ENCODE measurements around the gene DLK2. TPM values are rescaled to one million over a fixed set of nuclear protein-coding genes. Genes with fewer than 3 reads are reported as not detected.
A peak's percentile ranks its signal among the peaks of the same experiment; 100 is the strongest.

DLK2 gene
- total RNA-seq, 3 donors from 2014 or later, result 3.6 to 8.9 TPM; not detected in 1

- no peaks in the 10 kb centered on the region for H3K9me3 ChIP-seq
Observed at GRCh38 chr6:43444036-43444435, 11.3 kb downstream of the DLK2 start.

GRCh38 chr6:43442935-43443334 is 12.4 kb downstream of the DLK2 start:
- intact Hi-C loops (cut with DNase I; ENCODE audit: low total_unique reads), result no loop called here
- Histone ChIP-seq H3K9me3 (no peaks in the 10 kb centered on the region), H3K4me3 (no peak overlapping the region), H3K27ac (no peak overlapping the region), H3K36me3 (no peaks in the 10 kb centered on the region), H3K4me1 (peaks cover 0 to 4% of the 10 kb centered on the region in 2 donors), H3K27me3 (no peaks in the 10 kb centered on the region)
- TF ChIP-seq POLR2A (IDR thresholded peaks at IDR 0.05) (no peak), POLR2AphosphoS5 (IDR thresholded peaks at IDR 0.05) (no peak)
- no peak for DNase-seq (ENCODE audit: low spot score in 2 of 2)

More at GRCh38 chr6:43444036-43444435, 11.3 kb downstream of the DLK2 start:
- no peaks in the 10 kb centered on the region for H3K36me3 ChIP-seq
- no peak overlapping the region for H3K27ac ChIP-seq
- no peak for TF ChIP-seq POLR2AphosphoS5 (IDR thresholded peaks at IDR 0.05)
- no peak for TF ChIP-seq POLR2A (IDR thresholded peaks at IDR 0.05)
- TF ChIP-seq CTCF (IDR thresholded peaks at IDR 0.05), result no peak
- H3K27me3 ChIP-seq, result no peaks in the 10 kb centered on the region
- intact Hi-C loops (cut with DNase I; ENCODE audit: low total_unique reads), result no loop called here
- no peak overlapping the region for H3K4me3 ChIP-seq
- H3K4me1 ChIP-seq, result no peaks in the 10 kb centered on the region
- DNase-seq (ENCODE audit: low spot score in 2 of 2), result no peak

- Histone ChIP-seq H3K9me3 (no peaks in the 10 kb centered on the region), H3K27me3 (no peaks in the 10 kb centered on the region), H3K36me3 (no peaks in the 10 kb centered on the region), H3K4me3 (no peak overlapping the region), H3K27ac (peak overlapping the region; percentile 49 to 86), H3K4me1 (peaks cover 0 to 23% of the 10 kb centered on the region in 2 donors)
- DNase-seq (ENCODE audit: low spot score in 2 of 2), result no peak
- intact Hi-C loops (cut with DNase I; ENCODE audit: low total_unique reads), result no loop called here
- TF ChIP-seq POLR2A (IDR thresholded peaks at IDR 0.05) (no peak), CTCF (IDR thresholded peaks at IDR 0.05) (no peak), POLR2AphosphoS5 (IDR thresholded peaks at IDR 0.05) (no peak)
Observed at GRCh38 chr6:43437700-43438099, 17.6 kb downstream of the DLK2 start.

- Histone ChIP-seq H3K4me3 (peak overlapping the region in 1 of 3 donors; percentile 13), H3K36me3 (no peaks in the 10 kb centered on the region), H3K9me3 (no peaks in the 10 kb centered on the region), H3K4me1 (peaks cover 0 to 23% of the 10 kb centered on the region in 2 donors), H3K27me3 (no peaks in the 10 kb centered on the region), H3K27ac (peak overlapping the region; percentile 83 to 86)
- intact Hi-C loops (cut with DNase I; ENCODE audit: low total_unique reads), result no loop called here
- peak in 1 of 2 donors; percentile 88 for DNase-seq (ENCODE audit: low spot score in 2 of 2)
- TF ChIP-seq CTCF (IDR thresholded peaks at IDR 0.05) (no peak), POLR2AphosphoS5 (IDR thresholded peaks at IDR 0.05) (peak; percentile 16 to 64 (median 23))
Observed at GRCh38 chr6:43436577-43437282, 18.6 kb downstream of the DLK2 start.

GRCh38 chr6:43435682-43436437 is 19.5 kb downstream of the DLK2 start:
- Histone ChIP-seq H3K9me3 (no peaks in the 10 kb centered on the region), H3K4me1 (peaks cover 0 to 23% of the 10 kb centered on the region in 2 donors), H3K27ac (peak overlapping the region; percentile 83 to 86), H3K27me3 (no peaks in the 10 kb centered on the region), H3K4me3 (peak overlapping the region in 1 of 3 donors; percentile 13), H3K36me3 (no peaks in the 10 kb centered on the region)
- intact Hi-C loops (cut with DNase I; ENCODE audit: low total_unique reads), result no loop called here
- TF ChIP-seq CTCF (IDR thresholded peaks at IDR 0.05) (no peak), POLR2A (IDR thresholded peaks at IDR 0.05) (no peak), POLR2AphosphoS5 (IDR thresholded peaks at IDR 0.05) (no peak)
- no peak for DNase-seq (ENCODE audit: low spot score in 2 of 2)
